HG02798 (cell line): ENCODE results near the gene TTC36.
"Not testable (repeated sequence)": the region's sequence is repeated elsewhere in the genome, so short reads cannot be mapped to it uniquely, and the experiment has no call there.

Source experiments
- ATAC-seq: cut with Tn5 transposase; IDR thresholded peaks from one replicate; pipeline ENCODE4 v1.9.1; 2021; ENCODE audit warnings: mild to moderate bottlenecking; ENCODE audit not compliant: unreplicated experiment, poor library complexity

The TTC36 gene

DNA sequence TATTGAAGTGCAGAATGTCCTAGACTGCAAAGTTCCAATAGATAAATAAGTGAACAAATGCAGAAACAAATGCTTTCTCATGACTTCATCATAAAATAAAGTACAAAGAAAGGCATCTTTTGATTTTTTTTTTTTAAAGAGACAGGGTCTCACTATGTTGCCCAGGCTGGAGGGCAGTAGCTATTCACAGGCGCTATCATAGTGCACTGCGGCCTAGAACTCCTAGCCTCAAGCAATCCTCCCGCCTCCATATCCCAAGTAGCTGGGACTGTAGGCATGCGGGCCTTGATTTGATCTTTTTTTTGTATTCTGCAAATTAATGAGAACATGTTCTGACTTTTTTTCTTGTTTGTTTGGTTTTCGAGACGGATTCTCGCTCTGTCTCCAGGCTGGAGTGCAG lies 47.4 kb downstream of the TTC36 start:
- no peak for ATAC-seq

DNA sequence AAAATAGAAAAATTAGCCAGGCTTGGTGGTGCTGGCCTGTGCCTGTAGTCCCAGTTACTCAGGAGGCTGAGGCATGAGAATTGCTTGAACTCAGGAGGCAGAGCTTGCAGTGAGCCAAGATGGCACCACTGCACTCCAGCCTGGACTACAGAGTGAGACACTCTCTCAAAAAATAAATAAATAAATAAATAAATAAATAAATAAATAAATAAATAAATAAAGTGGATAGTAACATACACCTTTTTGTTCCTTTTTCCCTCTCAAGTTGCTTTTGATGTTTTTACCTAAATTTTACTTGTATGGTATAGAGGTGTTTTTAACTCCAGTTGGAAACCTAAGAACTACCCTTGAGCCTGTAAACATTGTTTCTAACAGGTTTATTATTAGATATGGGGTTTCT lies 50.7 kb downstream of the TTC36 start:
- ATAC-seq: not testable (repeated sequence)
